A549 treated with AZD2906 at 1 μM for 4 hours (cell line): Measurements from ENCODE around the gene CCDC7. TPM values are rescaled to one million over a fixed set of nuclear protein-coding genes. Genes with fewer than 3 reads are reported as not detected.

Experiments used
- total RNA-seq: library from RNA; stranded (reverse); fragments of 200-300 nt; extraction: Qiagen RNA extraction; gene quantifications from 5 replicates; pipeline ENCODE4 v1.2.3, GENCODE V29; 2022

The CCDC7 gene
- total RNA-seq = 0.52 to 0.82 TPM (median 0.72 TPM) in 5 replicates

DNA sequence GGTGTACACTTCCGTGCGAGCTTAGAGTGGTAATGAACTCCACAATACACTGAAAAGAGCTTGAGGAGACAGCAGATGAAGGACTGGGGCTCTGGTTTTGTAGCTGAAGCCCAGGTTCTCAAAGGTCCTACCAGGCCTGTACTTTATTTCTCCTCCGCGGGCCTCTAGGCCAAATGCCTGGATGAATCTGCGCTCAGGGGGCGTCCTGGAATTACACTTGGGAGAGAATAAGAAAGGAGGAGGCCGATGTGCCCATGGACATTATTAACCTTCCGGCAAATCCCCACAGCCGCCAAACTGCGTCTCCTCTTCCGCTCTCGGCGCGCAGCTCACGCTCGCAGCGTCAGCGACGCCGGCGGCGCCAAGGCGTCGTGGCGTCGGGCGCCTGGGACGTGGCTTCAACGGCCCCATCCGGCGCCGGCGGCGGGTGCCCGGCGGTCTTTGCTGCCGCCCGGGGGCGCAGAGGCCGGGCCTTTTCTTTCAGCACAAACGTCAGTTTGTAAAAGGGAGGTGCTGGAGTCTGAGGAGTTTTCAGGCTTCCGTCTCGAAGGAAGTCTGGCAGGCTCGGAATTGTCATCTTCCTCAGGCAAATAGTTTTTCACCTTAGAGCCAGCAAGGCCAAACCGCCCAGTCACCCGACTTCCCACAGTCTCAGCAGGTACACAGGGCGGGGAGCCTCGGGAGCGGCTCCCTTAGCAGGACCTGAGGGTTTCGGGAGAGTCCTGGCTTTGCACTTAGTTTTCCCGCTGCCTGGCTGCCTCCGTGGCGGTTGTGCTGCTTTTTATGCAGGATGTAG, at the start of gene CCDC7:
TSS of gene CCDC7 (plus strand) at position 401 of the 796 bp plus-strand sequence. CDS start 5,503 bp downstream, outside the sequence.

Other genes starting within 250 kb of the CCDC7 start
- 16.3 to 18.5 TPM (median 16.7 TPM) in 5 replicates for gene EPC1, start 99.0 kb upstream of the CCDC7 start, total RNA-seq